Neural cell (in vitro differentiated cells): ENCODE results near the gene SRGAP3.

Experiments used
- EP300 ChIP-seq: fragments of 450-650 bp; conservative IDR thresholded peaks from 2 replicates; pipeline ENCODE4 v1.6.1; 2014; ENCODE audit warnings: antibody characterized with exemption, mild to moderate bottlenecking, moderate library complexity; ENCODE audit not compliant: poor library complexity, severe bottlenecking
- EZH2 ChIP-seq: fragments of 200-600, 300-800 bp; shearing (Covaris generic), sonication (generic); IDR thresholded peaks from 2 replicates; pipeline ENCODE4 v1.6.1; 2014; ENCODE audit warnings: antibody characterized with exemption, low read length, borderline replicate concordance, mild to moderate bottlenecking; ENCODE audit not compliant: insufficient read depth, poor library complexity, severe bottlenecking
- POLR2AphosphoS5 ChIP-seq: IDR thresholded peaks from 2 replicates; pipeline ENCODE4 v1.6.1; 2012
- RAD21 ChIP-seq: fragments of 450-650 bp; conservative IDR thresholded peaks from 2 replicates; pipeline ENCODE4 v1.6.1; 2014; ENCODE audit warnings: antibody characterized with exemption, mild to moderate bottlenecking, moderate library complexity
- SMC3 ChIP-seq: fragments of 450-650 bp; conservative IDR thresholded peaks from 2 replicates; pipeline ENCODE4 v1.6.1; 2014; ENCODE audit warnings: antibody characterized with exemption, mild to moderate bottlenecking, moderate library complexity; ENCODE audit not compliant: poor library complexity
- TAF1 ChIP-seq: IDR thresholded peaks from 2 replicates; pipeline ENCODE4 v1.6.1; 2012; ENCODE audit warnings: low read depth
- TF ChIP-seq, protein P1 (sequence below): fragments of 450-650 bp; IDR thresholded peaks from 2 replicates; pipeline ENCODE4 v1.5.1; 2014; ENCODE audit warnings: antibody characterized with exemption, mild to moderate bottlenecking, moderate library complexity; ENCODE audit not compliant: poor library complexity, severe bottlenecking
- TF ChIP-seq, protein P2 (sequence below): IDR thresholded peaks from 2 replicates; pipeline ENCODE4 v1.6.1; 2012; ENCODE audit warnings: borderline replicate concordance

DNA sequence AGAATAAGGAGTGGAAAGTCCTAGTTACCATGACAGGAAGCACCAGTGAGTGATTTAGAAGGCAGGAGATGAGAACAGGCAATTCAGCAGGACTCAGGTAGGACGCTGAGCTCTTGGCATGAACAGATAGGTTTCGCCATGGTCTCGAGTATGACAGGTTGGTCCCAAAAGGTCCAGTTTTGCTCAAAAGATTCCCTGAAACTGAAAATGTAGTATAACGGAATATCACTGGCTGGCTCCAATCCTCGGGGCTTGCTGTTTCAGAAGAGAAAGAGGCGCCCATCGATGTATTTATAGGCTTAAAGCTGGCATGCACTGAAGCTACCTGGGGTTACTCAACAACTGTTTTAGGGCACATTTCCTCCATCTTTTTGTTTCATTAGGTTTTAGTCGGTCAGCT lies 59.2 kb downstream of the SRGAP3 start:
- no peak for TF ChIP-seq POLR2AphosphoS5
- TF ChIP-seq, protein P1, sequence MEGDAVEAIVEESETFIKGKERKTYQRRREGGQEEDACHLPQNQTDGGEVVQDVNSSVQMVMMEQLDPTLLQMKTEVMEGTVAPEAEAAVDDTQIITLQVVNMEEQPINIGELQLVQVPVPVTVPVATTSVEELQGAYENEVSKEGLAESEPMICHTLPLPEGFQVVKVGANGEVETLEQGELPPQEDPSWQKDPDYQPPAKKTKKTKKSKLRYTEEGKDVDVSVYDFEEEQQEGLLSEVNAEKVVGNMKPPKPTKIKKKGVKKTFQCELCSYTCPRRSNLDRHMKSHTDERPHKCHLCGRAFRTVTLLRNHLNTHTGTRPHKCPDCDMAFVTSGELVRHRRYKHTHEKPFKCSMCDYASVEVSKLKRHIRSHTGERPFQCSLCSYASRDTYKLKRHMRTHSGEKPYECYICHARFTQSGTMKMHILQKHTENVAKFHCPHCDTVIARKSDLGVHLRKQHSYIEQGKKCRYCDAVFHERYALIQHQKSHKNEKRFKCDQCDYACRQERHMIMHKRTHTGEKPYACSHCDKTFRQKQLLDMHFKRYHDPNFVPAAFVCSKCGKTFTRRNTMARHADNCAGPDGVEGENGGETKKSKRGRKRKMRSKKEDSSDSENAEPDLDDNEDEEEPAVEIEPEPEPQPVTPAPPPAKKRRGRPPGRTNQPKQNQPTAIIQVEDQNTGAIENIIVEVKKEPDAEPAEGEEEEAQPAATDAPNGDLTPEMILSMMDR: no peak
- TF ChIP-seq EZH2: no peak
- TF ChIP-seq EP300: no peak
- no peak for TF ChIP-seq TAF1
- TF ChIP-seq, protein P2, sequence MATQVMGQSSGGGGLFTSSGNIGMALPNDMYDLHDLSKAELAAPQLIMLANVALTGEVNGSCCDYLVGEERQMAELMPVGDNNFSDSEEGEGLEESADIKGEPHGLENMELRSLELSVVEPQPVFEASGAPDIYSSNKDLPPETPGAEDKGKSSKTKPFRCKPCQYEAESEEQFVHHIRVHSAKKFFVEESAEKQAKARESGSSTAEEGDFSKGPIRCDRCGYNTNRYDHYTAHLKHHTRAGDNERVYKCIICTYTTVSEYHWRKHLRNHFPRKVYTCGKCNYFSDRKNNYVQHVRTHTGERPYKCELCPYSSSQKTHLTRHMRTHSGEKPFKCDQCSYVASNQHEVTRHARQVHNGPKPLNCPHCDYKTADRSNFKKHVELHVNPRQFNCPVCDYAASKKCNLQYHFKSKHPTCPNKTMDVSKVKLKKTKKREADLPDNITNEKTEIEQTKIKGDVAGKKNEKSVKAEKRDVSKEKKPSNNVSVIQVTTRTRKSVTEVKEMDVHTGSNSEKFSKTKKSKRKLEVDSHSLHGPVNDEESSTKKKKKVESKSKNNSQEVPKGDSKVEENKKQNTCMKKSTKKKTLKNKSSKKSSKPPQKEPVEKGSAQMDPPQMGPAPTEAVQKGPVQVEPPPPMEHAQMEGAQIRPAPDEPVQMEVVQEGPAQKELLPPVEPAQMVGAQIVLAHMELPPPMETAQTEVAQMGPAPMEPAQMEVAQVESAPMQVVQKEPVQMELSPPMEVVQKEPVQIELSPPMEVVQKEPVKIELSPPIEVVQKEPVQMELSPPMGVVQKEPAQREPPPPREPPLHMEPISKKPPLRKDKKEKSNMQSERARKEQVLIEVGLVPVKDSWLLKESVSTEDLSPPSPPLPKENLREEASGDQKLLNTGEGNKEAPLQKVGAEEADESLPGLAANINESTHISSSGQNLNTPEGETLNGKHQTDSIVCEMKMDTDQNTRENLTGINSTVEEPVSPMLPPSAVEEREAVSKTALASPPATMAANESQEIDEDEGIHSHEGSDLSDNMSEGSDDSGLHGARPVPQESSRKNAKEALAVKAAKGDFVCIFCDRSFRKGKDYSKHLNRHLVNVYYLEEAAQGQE: no peak
- no peak for TF ChIP-seq RAD21
- TF ChIP-seq SMC3: no peak
